GM23248 (cell line): ENCODE data around the gene SKIDA1. TPM values are rescaled to one million over a fixed set of nuclear protein-coding genes. Genes with fewer than 3 reads are reported as not detected.

ENCODE experiments used
- DNase-seq: peaks from one replicate; pipeline ENCODE4 v3.0.0-alpha.2; 2015
- H2AFZ ChIP-seq: fragments of 200-600 bp; sonication (generic); 2 replicates; pipeline ENCODE4 v1.6.1; 2016; ENCODE audit warnings: antibody characterized with exemption
- H3F3A ChIP-seq: fragments of 200-600 bp; sonication (generic); 2 replicates; pipeline ENCODE4 v1.6.1; 2016; ENCODE audit warnings: mild to moderate bottlenecking, antibody characterized with exemption, mixed run types; ENCODE audit not compliant: insufficient read depth
- H3K27ac ChIP-seq: fragments of 200-600 bp; sonication (generic); 2 replicates; pipeline ENCODE4 v1.5.1; 2016; ENCODE audit warnings: mild to moderate bottlenecking
- H3K27me3 ChIP-seq: fragments of 200-600 bp; sonication (generic); replicated peaks from 2 replicates; pipeline ENCODE4 v1.6.1; 2016; ENCODE audit warnings: mild to moderate bottlenecking; ENCODE audit not compliant: insufficient read depth
- H3K36me3 ChIP-seq: fragments of 200-600 bp; sonication (generic); 2 replicates; pipeline ENCODE4 v1.6.1; 2016; ENCODE audit warnings: low read depth, mild to moderate bottlenecking
- H3K4me1 ChIP-seq: fragments of 200-600 bp; sonication (generic); 2 replicates; pipeline ENCODE4 v1.6.1; 2016; ENCODE audit warnings: mild to moderate bottlenecking; ENCODE audit not compliant: insufficient read depth
- H3K4me2 ChIP-seq: fragments of 200-600 bp; sonication (generic); one replicate; pipeline ENCODE4 v1.6.1; 2016; ENCODE audit warnings: mild to moderate bottlenecking; ENCODE audit not compliant: unreplicated experiment
- H3K4me3 ChIP-seq: fragments of 200-600 bp; sonication (generic); 2 replicates; pipeline ENCODE4 v1.5.1; 2016; ENCODE audit warnings: mild to moderate bottlenecking
- H3K79me2 ChIP-seq: fragments of 200-600 bp; sonication (generic); 2 replicates; pipeline ENCODE4 v1.6.1; 2016; ENCODE audit warnings: mild to moderate bottlenecking; ENCODE audit not compliant: insufficient read depth
- H3K9ac ChIP-seq: fragments of 200-600 bp; sonication (generic); 2 replicates; pipeline ENCODE4 v1.6.1; 2016; ENCODE audit warnings: mild to moderate bottlenecking
- H3K9me2 ChIP-seq: fragments of 200-600 bp; sonication (generic); 2 replicates; pipeline ENCODE4 v1.6.1; 2016; ENCODE audit warnings: mixed run types, mild to moderate bottlenecking, moderate library complexity; ENCODE audit not compliant: insufficient read depth
- H3K9me3 ChIP-seq: fragments of 200-600 bp; sonication (generic); one replicate; pipeline ENCODE4 v1.6.1; 2017; ENCODE audit warnings: low read depth
- H4K20me1 ChIP-seq: fragments of 200-600 bp; sonication (generic); 2 replicates; pipeline ENCODE4 v1.6.0; 2016; ENCODE audit not compliant: insufficient read depth
- EZH2 ChIP-seq: fragments of 200-600 bp; sonication (generic); IDR thresholded peaks from 2 replicates; pipeline ENCODE4 v1.6.1; 2018; ENCODE audit warnings: antibody characterized with exemption, mild to moderate bottlenecking; ENCODE audit not compliant: insufficient read depth, poor library complexity, severe bottlenecking
- EZH2phosphoT487 ChIP-seq: fragments of 200-600 bp; sonication (generic); IDR thresholded peaks from 2 replicates; pipeline ENCODE4 v1.6.1; 2018; ENCODE audit warnings: antibody characterized with exemption, moderate library complexity, mild to moderate bottlenecking, low read depth; ENCODE audit not compliant: insufficient read depth
- WGBS, 2 experiments: methylation state at CpG; one replicate each; pipeline ENCODE4 v1.1.6; 2015 to 2017; ENCODE audit warnings: low lambda C conversion rate in 2 of 2, low coverage in 1 of 2; ENCODE audit errors: missing lambda C conversion rate in 2 of 2; 5-methylcytosine and 5-hydroxymethylcytosine counted together
- in situ Hi-C: fragments of 300-500 bp; cut with MboI; formaldehyde crosslinking; loops from 2 replicates; pipeline ENCODE4 v1.15.0; 2020
- polyA plus RNA-seq: library from polyadenylated mRNA; unstranded; fragments of >200 nt; fragmentation: Nextera tagmentation; extraction: Ambion mirVana; gene quantifications from 2 replicates; pipeline ENCODE4 v1.2.1, GENCODE V29; 2016
- total RNA-seq: library from RNA; depleted of rRNA; stranded (reverse); fragments of >200 nt; shearing (Covaris generic); gene quantifications from 2 replicates; pipeline ENCODE4 v1.2.3, GENCODE V29; 2014

SKIDA1 gene
- total and polyA plus RNA-seq, 2 experiments from 2014 or later: 0.18 TPM; not detected in 1

DNA sequence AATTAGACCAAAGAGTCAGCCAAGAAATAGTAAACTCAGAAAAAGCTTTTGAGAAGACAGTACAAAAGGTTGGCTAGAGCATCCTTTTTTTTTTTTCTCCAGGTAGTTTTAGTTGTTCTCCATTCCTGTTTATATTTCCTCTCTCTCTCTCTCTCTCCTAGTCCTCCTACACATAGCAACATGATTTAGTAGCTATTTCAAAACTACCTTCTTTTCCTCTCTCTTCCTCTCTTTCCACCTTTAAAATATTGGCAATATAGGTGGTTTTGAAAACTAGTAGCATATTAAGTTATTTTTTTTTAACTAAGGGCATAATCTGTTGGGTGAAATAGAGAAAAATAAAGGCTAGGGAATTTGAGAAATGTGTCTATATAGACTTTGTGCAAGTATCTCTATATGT is 5.0 kb downstream of the SKIDA1 start:
- DNase-seq: no peak
- TF ChIP-seq EZH2 (no peak), EZH2phosphoT487 (no peak)
- Histone ChIP-seq H3K4me3 (peak overlapping the region; percentile 82), H3K27me3 (no peaks in the 10 kb centered on the region), H3K4me1 (peaks cover 30% of the 10 kb centered on the region), H3K9ac (peak overlapping the region; percentile 83), H3K36me3 (no peaks in the 10 kb centered on the region), H2AFZ (peak overlapping the region; percentile 97), H4K20me1 (no peaks in the 10 kb centered on the region), H3K4me2 (peak overlapping the region; percentile 95), H3F3A (peaks cover 40% of the 10 kb centered on the region), H3K79me2 (no peaks in the 10 kb centered on the region), H3K9me3 (no peaks in the 10 kb centered on the region), H3K27ac (peak overlapping the region; percentile 76), H3K9me2 (no peaks in the 10 kb centered on the region)
- in situ Hi-C loops: loop anchor here (25.0 kb wide), 1 partner anchor 717 kb away; no protein-coding TSS in a partner anchor

DNA sequence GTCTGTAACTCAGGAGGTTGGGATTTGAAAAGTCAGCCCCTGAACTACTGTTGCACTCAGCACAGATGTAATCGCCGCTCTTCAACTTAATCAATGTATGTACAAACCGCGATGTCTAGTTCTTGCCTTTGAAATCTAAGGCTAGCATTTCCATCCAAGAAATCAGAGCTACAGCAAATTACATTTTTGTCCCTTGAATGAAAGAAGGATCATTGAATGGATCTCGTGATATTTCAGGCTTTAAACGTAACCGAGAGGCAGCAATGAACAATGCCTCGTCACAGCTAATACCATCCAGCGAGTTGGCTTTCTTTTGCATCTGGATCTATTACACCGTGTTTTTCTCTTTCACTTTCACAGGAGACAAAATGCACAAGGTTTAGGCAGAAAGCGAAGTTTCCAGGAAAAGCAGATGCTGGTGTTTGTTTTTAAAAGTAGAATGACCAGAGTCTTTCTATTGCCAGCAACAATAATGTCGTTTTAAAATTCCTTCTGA is 5.5 kb downstream of the SKIDA1 start:
- Histone ChIP-seq H3F3A (peaks cover 35% of the 10 kb centered on the region), H3K9me2 (no peaks in the 10 kb centered on the region), H3K4me2 (peak overlapping the region; percentile 95), H3K9ac (peak overlapping the region; percentile 83), H2AFZ (peak overlapping the region; percentile 97), H3K79me2 (no peaks in the 10 kb centered on the region), H3K4me3 (peak overlapping the region; percentile 82), H4K20me1 (no peaks in the 10 kb centered on the region), H3K9me3 (no peaks in the 10 kb centered on the region), H3K27me3 (no peaks in the 10 kb centered on the region), H3K36me3 (no peaks in the 10 kb centered on the region), H3K4me1 (peaks cover 30% of the 10 kb centered on the region), H3K27ac (peak overlapping the region; percentile 76)
- DNase-seq: peak; percentile 91
- in situ Hi-C loops: loop anchor here (25.0 kb wide), 1 partner anchor 717 kb away; no protein-coding TSS in a partner anchor
- TF ChIP-seq EZH2 (no peak), EZH2phosphoT487 (no peak)
- 1% methylated on average over 11 to 12 of the region's 12 CpGs for WGBS, 2 experiments

DNA sequence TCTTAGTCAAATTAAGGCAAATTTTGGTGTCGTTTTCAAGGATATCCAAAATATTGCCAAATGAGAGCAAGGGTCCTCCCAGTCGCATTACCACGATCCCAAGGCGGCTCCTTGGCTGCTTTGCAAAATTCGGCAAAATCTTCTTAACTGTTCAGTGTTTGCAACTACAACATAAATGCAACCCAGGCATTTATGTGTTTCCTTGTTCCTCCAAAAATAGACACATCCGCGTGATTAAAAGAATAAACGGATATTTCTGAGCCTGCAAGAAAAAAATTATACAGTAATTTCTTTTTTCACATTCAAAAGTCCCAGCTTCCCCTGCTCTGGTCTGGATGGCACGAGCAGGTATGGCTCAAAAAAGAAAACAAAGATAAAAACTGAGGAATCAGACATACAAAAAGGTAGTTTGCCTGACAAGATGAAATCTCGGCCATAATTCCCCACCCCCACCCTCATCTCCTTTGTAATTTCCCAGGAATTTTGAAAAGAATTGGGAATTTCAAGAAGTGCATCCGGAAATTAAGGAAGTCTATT is 6.0 kb downstream of the SKIDA1 start:
- peak overlapping the region; percentile 83 for H3K9ac ChIP-seq
- no peaks in the 10 kb centered on the region for H3K9me2 ChIP-seq
- 1% methylated on average over 11 of the region's 11 CpGs for WGBS, 2 experiments
- H3K27me3 ChIP-seq: no peaks in the 10 kb centered on the region
- no peaks in the 10 kb centered on the region for H4K20me1 ChIP-seq
- TF ChIP-seq EZH2 (no peak), EZH2phosphoT487 (no peak)
- no peaks in the 10 kb centered on the region for H3K79me2 ChIP-seq
- peaks cover 30% of the 10 kb centered on the region for H3F3A ChIP-seq
- H3K4me1 ChIP-seq: peaks cover 30% of the 10 kb centered on the region
- H3K27ac ChIP-seq: peak overlapping the region; percentile 76
- peak overlapping the region; percentile 97 for H2AFZ ChIP-seq
- H3K4me3 ChIP-seq: peak overlapping the region; percentile 82
- H3K36me3 ChIP-seq: no peaks in the 10 kb centered on the region
- in situ Hi-C loops: loop anchor here (25.0 kb wide), 1 partner anchor 718 kb away; no protein-coding TSS in a partner anchor
- peak overlapping the region; percentile 95 for H3K4me2 ChIP-seq
- no peaks in the 10 kb centered on the region for H3K9me3 ChIP-seq
- peak; percentile 28 for DNase-seq

DNA sequence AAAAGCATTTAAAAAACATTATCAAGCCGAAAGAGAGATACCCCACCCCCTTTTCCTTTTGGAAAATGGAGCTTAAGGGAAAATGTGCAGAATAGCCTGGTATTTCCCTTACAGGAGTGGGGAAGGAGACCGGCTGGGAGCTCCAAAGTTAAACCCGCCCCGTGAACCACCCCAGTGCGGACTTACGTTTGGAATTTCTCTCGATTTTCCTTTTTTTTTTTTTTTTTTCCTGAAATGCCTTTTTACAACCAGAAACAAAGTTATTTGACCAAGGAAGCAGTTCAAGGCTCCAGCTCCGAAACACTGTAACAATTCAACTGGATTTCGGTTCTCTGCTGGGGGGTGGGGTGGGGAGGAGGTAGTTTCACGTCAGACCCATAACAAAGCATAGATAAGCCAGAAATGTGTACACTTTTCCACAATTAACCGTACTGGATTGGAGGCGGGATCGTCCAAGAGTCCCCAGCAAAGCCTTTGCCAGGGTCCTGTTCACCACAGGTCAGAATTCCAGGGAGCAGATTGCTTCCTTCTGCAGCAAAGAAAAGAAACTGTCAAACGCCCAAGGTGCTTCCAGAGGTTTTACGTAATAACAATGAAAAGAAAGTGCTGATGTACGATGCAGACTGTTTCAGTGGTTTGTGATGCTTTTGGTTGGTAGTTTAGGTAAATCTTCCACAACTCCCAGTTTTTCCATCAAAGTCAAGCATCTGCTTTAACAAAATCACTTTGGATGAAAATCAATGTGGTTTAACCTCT is 6.7 kb downstream of the SKIDA1 start:
- in situ Hi-C loops: loop anchor here (25.0 kb wide), 1 partner anchor 718 kb away; no protein-coding TSS in a partner anchor

More for the DNA sequence above, 6.7 kb downstream of the SKIDA1 start:
- peak; percentile 62 for DNase-seq
- peak overlapping the region; percentile 97 for H2AFZ ChIP-seq
- H3K9ac ChIP-seq: peak overlapping the region; percentile 83
- no peaks in the 10 kb centered on the region for H4K20me1 ChIP-seq
- no peaks in the 10 kb centered on the region for H3K36me3 ChIP-seq
- no peak for TF ChIP-seq EZH2
- no peak for TF ChIP-seq EZH2phosphoT487
- H3K4me1 ChIP-seq: peaks cover 25% of the 10 kb centered on the region
- peaks cover 30% of the 10 kb centered on the region for H3F3A ChIP-seq
- peak overlapping the region; percentile 76 for H3K27ac ChIP-seq
- H3K4me3 ChIP-seq: peak overlapping the region; percentile 82
- H3K4me2 ChIP-seq: peak overlapping the region; percentile 95
- H3K79me2 ChIP-seq: no peaks in the 10 kb centered on the region
- H3K9me2 ChIP-seq: no peaks in the 10 kb centered on the region
- H3K9me3 ChIP-seq: no peaks in the 10 kb centered on the region
- WGBS, 2 experiments: 1% methylated on average over 16 of the region's 16 CpGs
- no peaks in the 10 kb centered on the region for H3K27me3 ChIP-seq
